AG04449 (cell line): ENCODE measurements around the gene MAP6D1.

Experiments
- CTCF ChIA-PET: fragments of 350-600 bp; formaldehyde crosslinking; extraction: SDS; loops from one replicate; lab custom pipeline; 2021; ENCODE audit warnings: antibody characterized with exemption; lab: Yijun Ruan, JAX
- POLR2A ChIA-PET: fragments of 400-600, 350-600 bp; formaldehyde crosslinking; extraction: SDS; loops from one replicate; lab custom pipeline; 2020; ENCODE audit warnings: antibody characterized with exemption, inconsistent platforms; lab: Yijun Ruan, JAX
- DNase-seq: peaks from one replicate; pipeline ENCODE4 v3.0.0-alpha.2; 2010; ENCODE audit warnings: low read depth, low spot score
- H3K4me3 ChIP-seq: 2 replicates; pipeline ENCODE4 v1.5.1; 2011; ENCODE audit warnings: low read depth, mild to moderate bottlenecking, control low read depth, low read length
- TF ChIP-seq, protein P1 (sequence below): IDR thresholded peaks from one replicate; pipeline ENCODE4 v1.5.1; 2011; ENCODE audit warnings: mild to moderate bottlenecking, moderate library complexity, low read length, control low read depth, inconsistent platforms; ENCODE audit not compliant: insufficient read depth; ENCODE audit errors: missing control alignments

The MAP6D1 gene

DNA sequence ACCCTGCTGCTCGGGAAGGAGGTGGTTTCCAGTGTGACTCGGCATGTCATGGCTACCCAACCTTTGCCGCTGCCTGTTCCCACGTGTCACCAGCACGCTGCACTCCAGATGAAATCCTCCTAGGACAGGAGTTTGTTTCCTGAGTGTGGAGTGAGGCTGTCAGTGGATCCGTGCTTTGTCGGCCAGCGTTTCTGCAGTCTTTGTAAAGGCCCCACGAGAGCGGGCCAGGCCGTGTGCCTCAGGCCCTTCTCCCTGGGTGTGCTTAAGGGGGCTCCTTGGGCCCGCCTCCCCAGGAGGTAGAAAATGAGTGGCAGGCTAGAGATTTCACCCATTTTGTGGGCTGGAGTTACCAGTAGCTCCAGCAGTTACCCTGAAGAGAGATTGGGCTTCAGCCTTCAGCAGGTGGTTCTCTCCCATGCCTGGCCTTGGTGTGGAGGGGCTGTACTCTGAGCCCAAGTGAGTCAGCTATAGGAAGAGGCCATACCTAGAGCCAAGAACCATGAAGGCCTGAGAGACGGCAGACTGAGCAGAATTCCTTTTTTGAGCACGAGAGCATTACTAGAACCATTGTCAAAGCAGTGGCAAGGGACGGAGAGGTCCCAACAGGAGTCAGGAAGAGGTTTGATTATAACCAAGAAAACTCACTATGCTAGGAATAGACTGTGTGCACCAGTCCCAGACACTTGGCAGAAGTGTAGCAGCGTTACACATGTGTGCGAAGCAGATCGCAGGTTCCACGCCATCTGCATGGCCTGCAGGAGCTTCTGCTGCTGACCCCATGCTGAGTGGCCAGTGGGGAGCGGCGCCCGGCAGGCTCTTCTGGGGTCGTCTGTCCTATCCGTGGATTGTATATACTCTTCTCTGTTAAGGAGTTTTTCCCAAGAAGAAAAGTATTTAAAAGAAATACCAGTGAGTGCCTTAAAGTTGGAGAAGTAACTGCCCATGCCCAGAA lies 14.5 kb downstream of the MAP6D1 start:
- CTCF ChIA-PET: no interaction called here
- DNase-seq: no peak
- H3K4me3 ChIP-seq: no peak overlapping the region

DNA sequence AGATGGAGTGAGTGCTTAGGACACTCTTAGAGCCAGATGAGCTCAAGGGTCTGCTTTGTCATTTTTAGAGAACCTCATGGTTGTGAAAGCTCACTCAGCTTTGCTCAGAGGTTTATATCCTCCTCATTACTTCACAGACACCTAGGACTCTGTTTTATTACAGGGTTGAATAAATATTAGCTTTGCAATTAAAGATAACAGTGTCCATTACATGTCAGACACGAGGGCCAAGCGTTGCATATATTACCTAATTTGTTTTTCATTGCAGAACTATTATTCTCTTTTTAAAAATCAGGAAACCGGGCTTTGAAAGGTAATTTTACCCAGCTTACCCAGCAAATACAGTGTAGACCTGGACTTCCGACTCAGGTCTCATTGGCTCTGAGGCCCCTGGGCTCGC lies 16.1 kb downstream of the MAP6D1 start:
- ChIA-PET CTCF (interaction anchor here (1.0 to 1.2 kb wide), 2 partner anchors 8 to 76 kb away, joined by 3 read pairs; no protein-coding TSS in a partner anchor), POLR2A (no interaction called here)
- H3K4me3 ChIP-seq: no peak overlapping the region
- TF ChIP-seq, protein P1, sequence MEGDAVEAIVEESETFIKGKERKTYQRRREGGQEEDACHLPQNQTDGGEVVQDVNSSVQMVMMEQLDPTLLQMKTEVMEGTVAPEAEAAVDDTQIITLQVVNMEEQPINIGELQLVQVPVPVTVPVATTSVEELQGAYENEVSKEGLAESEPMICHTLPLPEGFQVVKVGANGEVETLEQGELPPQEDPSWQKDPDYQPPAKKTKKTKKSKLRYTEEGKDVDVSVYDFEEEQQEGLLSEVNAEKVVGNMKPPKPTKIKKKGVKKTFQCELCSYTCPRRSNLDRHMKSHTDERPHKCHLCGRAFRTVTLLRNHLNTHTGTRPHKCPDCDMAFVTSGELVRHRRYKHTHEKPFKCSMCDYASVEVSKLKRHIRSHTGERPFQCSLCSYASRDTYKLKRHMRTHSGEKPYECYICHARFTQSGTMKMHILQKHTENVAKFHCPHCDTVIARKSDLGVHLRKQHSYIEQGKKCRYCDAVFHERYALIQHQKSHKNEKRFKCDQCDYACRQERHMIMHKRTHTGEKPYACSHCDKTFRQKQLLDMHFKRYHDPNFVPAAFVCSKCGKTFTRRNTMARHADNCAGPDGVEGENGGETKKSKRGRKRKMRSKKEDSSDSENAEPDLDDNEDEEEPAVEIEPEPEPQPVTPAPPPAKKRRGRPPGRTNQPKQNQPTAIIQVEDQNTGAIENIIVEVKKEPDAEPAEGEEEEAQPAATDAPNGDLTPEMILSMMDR: no peak
- DNase-seq: no peak

More for the DNA sequence above, 14.5 kb downstream of the MAP6D1 start:
- POLR2A ChIA-PET: no interaction called here
- TF ChIP-seq, protein P1: no peak

DNA sequence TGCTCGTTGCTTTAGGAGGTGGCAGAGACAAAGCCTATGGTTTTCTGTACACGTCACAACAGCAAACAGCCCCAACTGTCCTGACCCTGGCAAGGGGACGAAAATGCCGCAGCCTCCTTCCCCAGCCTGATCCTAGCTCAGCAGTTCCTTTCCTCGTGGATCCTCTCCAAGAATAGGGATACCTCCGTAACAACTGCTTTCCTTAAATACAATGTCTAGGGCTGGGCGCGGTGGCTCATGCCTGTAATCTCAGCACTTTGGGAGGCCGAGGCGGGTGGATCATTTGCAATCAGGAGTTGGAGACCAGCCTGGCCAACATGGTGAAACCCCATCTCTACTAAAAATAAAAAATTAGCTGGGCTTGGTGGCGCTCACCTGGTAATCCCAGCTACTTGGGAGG lies 17.0 kb downstream of the MAP6D1 start:
- DNase-seq: no peak
- TF ChIP-seq, protein P1: no peak
- CTCF ChIA-PET: interaction anchor here (1.0 to 1.2 kb wide), 2 partner anchors 9 to 77 kb away, joined by 3 read pairs; no protein-coding TSS in a partner anchor
- H3K4me3 ChIP-seq: no peak overlapping the region
- POLR2A ChIA-PET: no interaction called here

DNA sequence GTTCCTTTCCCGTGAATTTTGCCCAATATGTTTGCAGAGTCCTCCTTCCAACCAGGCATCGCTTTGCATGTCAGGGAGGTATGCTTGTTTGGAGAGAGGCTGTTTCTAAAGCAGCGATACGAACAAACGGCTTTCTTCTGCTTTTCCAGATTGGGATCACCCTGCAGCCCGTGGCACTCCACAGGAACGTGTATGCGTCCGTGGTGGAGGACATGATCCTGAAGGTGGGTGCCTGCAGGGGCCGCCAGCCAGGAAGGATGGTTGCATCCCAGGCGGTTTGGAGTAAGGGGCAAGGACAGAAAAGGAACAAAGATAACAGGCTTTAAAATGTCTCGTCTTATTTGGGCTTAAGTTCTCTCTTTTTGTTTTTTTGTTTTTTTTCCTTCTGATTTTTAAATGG lies 17.5 kb downstream of the MAP6D1 start:
- TF ChIP-seq, protein P1: no peak
- H3K4me3 ChIP-seq: no peak overlapping the region
- ChIA-PET CTCF (interaction anchor here (1.5 kb wide), 1 partner anchor 14 kb away, joined by 3 read pairs; no protein-coding TSS in a partner anchor), POLR2A (no interaction called here)
- no peak for DNase-seq

DNA sequence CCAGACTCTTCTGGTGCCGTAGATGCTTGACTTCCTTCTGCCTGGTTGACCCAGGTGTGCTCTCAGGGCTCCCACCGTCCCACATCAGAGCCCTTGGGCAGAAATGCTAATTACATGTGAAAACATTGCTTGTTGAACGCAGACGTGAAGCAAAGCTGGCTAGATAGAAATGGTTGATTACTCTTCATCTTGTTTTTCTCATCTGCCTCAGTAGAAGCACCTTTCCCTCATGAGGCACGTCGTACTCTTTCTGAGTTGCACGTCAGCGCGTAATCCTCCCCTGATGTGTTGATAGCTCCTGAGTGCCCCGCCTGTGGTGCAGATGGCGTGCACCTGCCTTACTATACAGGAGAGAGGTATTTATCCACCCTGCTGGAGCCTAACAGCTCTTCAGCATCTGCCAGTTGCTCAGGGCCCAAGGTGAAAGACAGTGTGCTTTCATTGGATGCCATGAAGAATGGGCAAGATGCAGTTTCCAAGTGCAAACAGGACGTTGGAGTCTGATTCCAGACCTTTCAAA lies 18.1 kb downstream of the MAP6D1 start:
- no peak overlapping the region for H3K4me3 ChIP-seq
- CTCF ChIA-PET: interaction anchor here (1.5 kb wide), 1 partner anchor 13 kb away, joined by 3 read pairs; no protein-coding TSS in a partner anchor
- POLR2A ChIA-PET: interaction anchor here (1.0 kb wide), 1 partner anchor 11 kb away, joined by 4 read pairs; no protein-coding TSS in a partner anchor
- TF ChIP-seq, protein P1: no peak
- no peak for DNase-seq

DNA sequence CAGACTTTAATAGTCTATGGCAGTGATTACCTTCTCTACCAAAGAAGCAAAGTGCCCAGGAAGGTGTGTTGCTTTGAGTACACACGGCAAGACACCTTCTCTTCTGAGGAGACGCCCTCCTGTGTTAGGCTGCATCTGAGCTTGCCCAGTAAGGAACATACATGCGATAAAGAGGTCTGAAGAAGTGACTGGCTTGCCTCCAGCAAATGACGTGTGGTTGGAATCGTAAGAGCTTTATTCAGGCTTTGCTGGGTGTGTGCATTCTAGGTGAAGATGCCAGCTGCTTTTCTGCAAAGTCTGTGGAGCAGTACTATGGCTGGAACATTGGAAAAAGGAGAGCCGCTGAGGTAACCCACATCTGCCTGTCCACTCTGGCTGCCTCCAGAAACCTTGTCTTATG lies 22.4 kb downstream of the MAP6D1 start:
- no peak overlapping the region for H3K4me3 ChIP-seq
- POLR2A ChIA-PET: no interaction called here
- CTCF ChIA-PET: interaction anchor here (0.9 kb wide), 1 partner anchor 11 kb away, joined by 3 read pairs; no protein-coding TSS in a partner anchor
- TF ChIP-seq, protein P1: no peak
- DNase-seq: no peak
